Activated naive CD8-positive, alpha-beta T cell treated with anti-CD3 and anti-CD28 coated beads for 36 hours (primary cell): Measurements from ENCODE around the gene MRPS7. TPM values are rescaled to one million over a fixed set of nuclear protein-coding genes. Genes with fewer than 3 reads are reported as not detected.
"Not testable (repeated sequence)": the region's sequence is repeated elsewhere in the genome, so short reads cannot be mapped to it uniquely, and the experiment has no call there.

Experiments
- DNase-seq: peaks from one replicate; pipeline ENCODE4 v3.0.0; 2021
- H3K27ac Mint-ChIP-seq: one replicate; pipeline ENCODE4 v1.8.0; 2022; ENCODE audit warnings: mild to moderate bottlenecking, moderate library complexity, mixed read lengths
- H3K27me3 Mint-ChIP-seq: one replicate; pipeline ENCODE4 v1.8.0; 2022; ENCODE audit warnings: mild to moderate bottlenecking, mixed read lengths
- H3K36me3 Mint-ChIP-seq: one replicate; pipeline ENCODE4 v1.8.0; 2021; ENCODE audit warnings: mild to moderate bottlenecking, mixed read lengths
- H3K4me1 Mint-ChIP-seq: one replicate; pipeline ENCODE4 v1.8.0; 2021; ENCODE audit warnings: mixed read lengths
- H3K4me3 Mint-ChIP-seq: one replicate; pipeline ENCODE4 v1.8.0; 2022; ENCODE audit warnings: mild to moderate bottlenecking, moderate library complexity, mixed read lengths
- H3K9me3 Mint-ChIP-seq: one replicate; pipeline ENCODE4 v1.8.0; 2022; ENCODE audit warnings: mixed read lengths
- total RNA-seq, 2 experiments: library from RNA; stranded (reverse); gene quantifications; one replicate each; pipeline ENCODE4 v1.2.3, GENCODE V29; 2021

Gene MRPS7
- total RNA-seq, 2 experiments from 2014 or later = 93.5 to 96.9 TPM

DNA sequence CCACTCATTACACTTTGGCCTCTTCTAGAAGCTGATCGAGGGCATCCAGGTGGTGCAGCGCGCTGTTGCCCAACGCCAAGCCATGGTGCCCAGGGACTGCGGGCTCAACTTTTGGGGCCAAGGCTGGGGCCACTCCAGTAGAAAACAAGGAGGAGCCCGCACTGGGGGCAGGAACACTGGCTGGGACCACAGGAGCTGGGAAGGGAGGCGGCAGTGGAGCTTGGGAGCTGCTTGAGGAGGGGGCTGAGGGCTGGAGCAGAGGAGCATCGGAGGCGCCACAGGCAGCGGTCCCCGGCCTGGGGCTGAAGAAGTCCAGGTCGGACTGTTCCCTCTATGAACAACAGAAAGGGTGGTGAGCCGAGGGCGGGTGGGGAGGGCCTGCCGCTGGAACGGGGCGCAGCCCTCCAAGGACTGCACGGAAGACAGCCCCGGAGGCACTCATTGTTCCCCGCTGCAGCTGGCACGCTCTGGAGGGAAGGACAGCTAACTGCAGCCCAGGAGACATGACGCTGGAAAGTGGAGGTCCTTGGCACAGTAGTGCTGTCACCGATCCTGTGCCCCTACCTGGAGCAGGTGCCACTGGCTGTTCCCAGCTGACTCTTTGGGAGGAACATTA is 21.8 kb upstream of the MRPS7 start:
- H3K4me3 Mint-ChIP-seq = no peak overlapping the region

DNA sequence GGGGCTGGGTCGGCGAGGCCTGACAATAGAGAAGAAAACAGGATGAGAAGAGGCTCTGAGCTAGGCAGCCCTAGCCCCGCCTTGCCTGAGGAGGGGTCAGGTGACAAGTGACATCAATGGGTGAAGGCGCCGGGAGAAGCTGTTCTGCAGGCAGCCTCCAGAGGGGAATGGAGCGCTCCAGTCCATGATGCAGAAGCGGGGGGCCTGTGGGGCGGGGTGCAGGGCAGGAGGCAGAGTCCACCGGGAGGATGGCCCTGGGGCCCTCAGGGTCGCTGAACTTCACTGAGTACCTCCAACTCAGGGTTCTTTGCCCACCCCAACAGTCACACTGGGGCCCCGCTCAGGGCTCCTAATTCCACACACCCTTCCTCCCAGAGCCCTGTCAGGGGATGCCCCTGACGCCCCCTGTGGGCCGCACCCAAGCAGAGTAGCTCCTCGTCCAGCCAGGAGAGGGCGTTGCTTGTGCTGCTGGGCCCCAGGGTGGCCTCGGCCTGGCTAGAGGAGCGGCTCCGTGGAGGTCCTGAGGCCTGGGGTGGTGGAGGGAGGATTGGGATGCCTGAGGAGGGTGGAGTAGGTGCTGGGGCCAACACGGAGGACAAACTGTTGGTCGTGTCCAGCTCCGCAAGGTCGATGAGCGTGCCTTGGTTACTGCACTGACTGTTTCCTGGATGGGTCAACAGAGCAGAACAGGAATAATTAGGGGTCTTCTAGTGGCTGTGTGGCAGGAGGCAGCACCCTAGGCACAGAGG is 21.1 kb upstream of the MRPS7 start:
- Mint-ChIP-seq H3K36me3 (peaks cover 30% of the 10 kb centered on the region), H3K4me1 (peaks cover 46% of the 10 kb centered on the region), H3K27ac (peak overlapping the region; percentile 63), H3K4me3 (no peak overlapping the region), H3K9me3 (no peaks in the 10 kb centered on the region), H3K27me3 (no peaks in the 10 kb centered on the region)
- DNase-seq = peak; percentile 61

More for the DNA sequence above, 21.8 kb upstream of the MRPS7 start:
- Mint-ChIP-seq H3K27ac (peak overlapping the region; percentile 20), H3K36me3 (peaks cover 31% of the 10 kb centered on the region), H3K4me1 (peaks cover 46% of the 10 kb centered on the region), H3K9me3 (no peaks in the 10 kb centered on the region), H3K27me3 (no peaks in the 10 kb centered on the region)
- no peak for DNase-seq

DNA sequence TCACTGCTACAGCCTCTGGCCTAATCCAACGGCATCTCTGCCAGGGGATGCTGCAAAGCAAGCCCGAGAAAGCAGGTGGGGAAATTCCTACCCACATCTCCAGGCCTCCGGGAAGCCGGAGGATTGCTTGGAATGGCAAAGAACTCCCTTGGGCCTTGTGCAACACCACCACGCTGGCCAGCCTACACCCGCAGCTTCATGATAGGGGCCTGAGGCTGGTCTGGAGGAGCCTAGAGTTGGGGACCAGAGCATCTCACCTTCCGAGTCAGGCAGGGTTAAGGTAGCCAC is 20.6 kb upstream of the MRPS7 start:
- no peak overlapping the region for H3K27ac Mint-ChIP-seq
- H3K36me3 Mint-ChIP-seq = peaks cover 30% of the 10 kb centered on the region
- H3K4me1 Mint-ChIP-seq = peaks cover 49% of the 10 kb centered on the region

DNA sequence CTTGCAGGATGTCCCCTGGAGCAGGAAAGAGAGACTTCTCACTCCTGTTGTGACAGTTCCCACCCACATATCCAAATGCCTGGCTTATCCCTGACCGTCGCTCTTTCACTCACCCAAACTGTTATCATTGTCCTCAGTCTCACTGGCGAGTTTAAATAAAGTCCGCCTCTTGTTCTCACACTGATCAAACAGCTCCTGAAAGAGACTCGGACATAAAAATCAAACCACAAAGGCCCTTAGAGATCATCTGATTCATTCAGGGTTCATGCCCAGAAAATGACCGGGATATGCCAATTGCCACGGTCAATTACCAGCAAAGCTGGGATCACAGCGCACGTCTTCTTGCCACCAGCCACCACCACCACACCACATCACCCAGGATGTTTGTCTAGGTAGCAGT is 20.2 kb upstream of the MRPS7 start:
- H3K4me1 Mint-ChIP-seq = peaks cover 51% of the 10 kb centered on the region

More for the DNA sequence above, 20.6 kb upstream of the MRPS7 start:
- DNase-seq = no peak
- Mint-ChIP-seq H3K27me3 (no peaks in the 10 kb centered on the region), H3K4me3 (no peak overlapping the region), H3K9me3 (no peaks in the 10 kb centered on the region)

GRCh38 chr17:75241996-75242460 is 19.7 kb upstream of the MRPS7 start:
- H3K4me1 Mint-ChIP-seq = peaks cover 56% of the 10 kb centered on the region
- H3K9me3 Mint-ChIP-seq = no peaks in the 10 kb centered on the region
- no peaks in the 10 kb centered on the region for H3K27me3 Mint-ChIP-seq
- H3K27ac Mint-ChIP-seq = peak overlapping the region; percentile 80
- no peak overlapping the region for H3K4me3 Mint-ChIP-seq
- peaks cover 35% of the 10 kb centered on the region for H3K36me3 Mint-ChIP-seq
- no peak for DNase-seq

More for the DNA sequence above, 20.2 kb upstream of the MRPS7 start:
- no peak for DNase-seq
- Mint-ChIP-seq H3K36me3 (peaks cover 30% of the 10 kb centered on the region), H3K4me3 (no peak overlapping the region), H3K27ac (peak overlapping the region; percentile 80), H3K9me3 (no peaks in the 10 kb centered on the region), H3K27me3 (no peaks in the 10 kb centered on the region)

DNA sequence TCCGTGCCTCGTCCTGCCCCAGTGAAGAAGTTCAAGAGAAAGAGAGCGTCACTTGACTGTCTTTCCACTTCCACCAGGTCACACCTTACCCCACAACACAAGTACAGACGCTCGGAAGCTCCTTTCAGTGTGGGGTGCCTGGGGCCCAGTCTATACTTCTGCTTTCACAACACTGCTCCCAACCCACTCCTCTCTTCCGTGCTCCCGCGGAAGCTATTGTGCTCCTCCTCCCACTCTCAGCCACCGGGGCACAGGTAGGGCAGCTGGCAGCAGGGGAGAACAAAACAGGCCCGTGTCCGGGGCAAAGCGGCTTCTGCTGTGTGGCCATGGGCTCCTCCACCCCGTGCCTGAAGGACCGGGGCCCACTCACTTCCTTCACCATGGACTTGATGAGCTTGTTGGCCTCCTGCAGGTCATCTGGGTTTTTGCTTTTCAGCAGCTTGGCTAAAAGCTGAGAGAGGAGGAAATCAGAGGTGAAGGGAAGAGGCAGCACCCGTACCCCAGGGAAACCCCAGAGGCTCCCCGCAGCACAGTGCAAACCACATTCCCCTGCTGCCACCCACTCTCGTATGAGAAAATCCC is 19.1 kb upstream of the MRPS7 start:
- peaks cover 59% of the 10 kb centered on the region for H3K4me1 Mint-ChIP-seq
- H3K36me3 Mint-ChIP-seq = peaks cover 35% of the 10 kb centered on the region
- peak overlapping the region; percentile 9 for H3K4me3 Mint-ChIP-seq
- H3K27ac Mint-ChIP-seq = peak overlapping the region; percentile 80
- peak; percentile 31 for DNase-seq
- no peaks in the 10 kb centered on the region for H3K27me3 Mint-ChIP-seq
- no peaks in the 10 kb centered on the region for H3K9me3 Mint-ChIP-seq

DNA sequence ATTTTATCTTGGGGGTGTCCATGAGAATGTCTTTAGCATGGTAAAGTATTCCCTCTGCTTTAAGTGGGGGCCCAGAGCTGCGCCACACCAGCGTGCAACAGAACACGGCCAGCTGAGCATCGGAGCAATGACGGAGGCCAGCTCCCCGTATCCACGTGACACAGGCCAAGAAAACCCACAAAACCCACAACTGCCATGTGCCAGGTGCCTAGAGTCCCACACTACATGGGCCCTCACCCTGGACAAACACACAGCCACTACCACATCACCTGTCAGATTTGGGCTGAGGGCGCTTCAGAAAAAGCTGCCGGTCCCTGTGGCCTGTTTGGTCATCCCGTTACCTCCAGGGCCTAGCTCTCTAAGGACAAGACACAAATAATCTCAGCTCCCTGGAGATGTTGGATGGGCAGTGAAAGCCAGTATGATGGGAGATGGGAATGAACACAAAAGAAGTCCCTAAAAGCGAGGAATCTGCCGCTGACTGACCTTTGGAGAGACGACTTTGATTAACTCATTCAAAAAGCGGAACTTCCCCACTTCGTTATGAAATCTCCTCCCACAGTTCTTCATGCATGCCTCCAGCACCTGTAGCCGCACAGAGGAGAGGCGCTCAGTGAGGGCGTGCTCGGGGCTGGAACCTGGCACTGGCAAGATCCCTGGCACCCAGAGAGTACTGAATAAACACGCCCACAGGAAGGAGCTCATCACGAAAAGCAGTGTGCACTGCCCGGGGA is 17.4 kb upstream of the MRPS7 start:
- no peak overlapping the region for H3K4me3 Mint-ChIP-seq
- H3K4me1 Mint-ChIP-seq = peaks cover 60% of the 10 kb centered on the region
- peak; percentile 18 for DNase-seq

GRCh38 chr17:75245011-75245410 is 16.7 kb upstream of the MRPS7 start:
- Mint-ChIP-seq H3K36me3 (peaks cover 38% of the 10 kb centered on the region), H3K4me1 (peaks cover 66% of the 10 kb centered on the region), H3K9me3 (no peaks in the 10 kb centered on the region), H3K4me3 (no peak overlapping the region), H3K27me3 (no peaks in the 10 kb centered on the region), H3K27ac (peak overlapping the region; percentile 71)
- no peak for DNase-seq

More for the DNA sequence above, 17.4 kb upstream of the MRPS7 start:
- Mint-ChIP-seq H3K27ac (peak overlapping the region; percentile 71), H3K27me3 (no peaks in the 10 kb centered on the region), H3K36me3 (peaks cover 35% of the 10 kb centered on the region), H3K9me3 (no peaks in the 10 kb centered on the region)

DNA sequence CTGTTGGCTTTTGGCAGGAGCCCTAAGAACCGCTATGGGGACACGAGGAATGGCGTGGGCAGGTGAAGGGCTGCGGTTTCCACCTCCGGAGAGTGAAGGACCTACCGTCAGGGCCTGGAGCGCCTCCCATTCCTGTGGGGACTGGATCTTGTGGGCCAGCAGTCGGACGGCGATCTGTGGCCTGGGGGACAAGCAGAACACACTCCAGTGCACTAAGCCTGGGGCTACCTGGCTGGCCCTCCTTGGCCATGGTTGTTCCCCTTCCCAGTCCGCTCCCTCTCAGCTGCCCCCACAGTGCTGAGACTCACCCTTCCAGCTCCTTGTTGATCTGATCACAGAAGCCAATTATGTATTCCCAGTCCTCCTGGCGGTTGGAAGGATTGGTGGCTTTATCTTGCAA is 15.3 kb upstream of the MRPS7 start:
- Mint-ChIP-seq H3K36me3 (peaks cover 42% of the 10 kb centered on the region), H3K9me3 (no peaks in the 10 kb centered on the region)

DNA sequence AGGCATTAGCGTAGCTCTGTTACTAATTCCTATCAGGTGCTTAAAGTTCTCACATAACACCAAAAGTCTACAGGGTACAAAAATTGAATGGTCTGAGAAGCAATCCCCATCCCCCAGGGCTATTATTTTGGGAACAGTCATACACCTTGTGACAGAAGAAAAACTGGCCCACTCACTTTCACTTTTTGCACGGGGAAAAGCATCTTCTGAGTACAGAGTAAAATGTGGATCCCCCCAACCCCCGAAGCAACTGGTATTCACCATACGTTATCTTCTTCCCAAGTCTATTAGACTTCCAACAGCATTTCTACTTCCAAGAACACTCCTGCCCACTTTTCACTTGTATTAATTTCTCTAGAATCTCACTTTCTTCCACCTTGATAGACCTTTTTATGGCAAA is 12.1 kb upstream of the MRPS7 start:
- peaks cover 25% of the 10 kb centered on the region for H3K36me3 Mint-ChIP-seq
- no peak for DNase-seq
- peak overlapping the region; percentile 75 for H3K4me3 Mint-ChIP-seq
- no peaks in the 10 kb centered on the region for H3K27me3 Mint-ChIP-seq
- peaks cover 70% of the 10 kb centered on the region for H3K4me1 Mint-ChIP-seq
- H3K9me3 Mint-ChIP-seq = no peaks in the 10 kb centered on the region
- H3K27ac Mint-ChIP-seq = peak overlapping the region; percentile 95

More for the DNA sequence above, 15.3 kb upstream of the MRPS7 start:
- Mint-ChIP-seq H3K4me1 (peaks cover 70% of the 10 kb centered on the region), H3K27me3 (no peaks in the 10 kb centered on the region), H3K27ac (peak overlapping the region; percentile 22), H3K4me3 (no peak overlapping the region)
- no peak for DNase-seq

DNA sequence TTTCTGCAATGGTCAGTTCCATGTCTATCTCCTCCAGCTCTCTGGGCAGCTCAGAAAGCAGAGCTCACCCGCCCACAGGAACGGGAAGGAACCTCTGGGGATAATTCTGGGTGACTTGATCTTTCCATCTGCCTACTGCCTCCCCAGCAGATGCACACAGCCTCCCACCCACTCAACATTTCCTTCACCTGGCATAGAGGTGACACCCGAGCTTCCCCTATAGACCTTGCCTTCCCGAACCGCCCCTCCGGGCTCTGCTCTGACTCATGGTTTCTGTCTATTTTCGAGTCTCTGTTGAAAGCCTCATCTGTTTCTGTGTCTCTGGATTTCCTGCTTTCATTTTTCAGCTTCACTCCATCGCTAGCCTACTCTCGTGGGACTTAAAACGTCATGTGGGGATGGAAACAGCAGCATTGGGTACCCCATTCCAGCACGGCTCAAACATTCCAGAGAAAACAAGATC is 11.6 kb upstream of the MRPS7 start:
- Mint-ChIP-seq H3K27me3 (no peaks in the 10 kb centered on the region), H3K4me1 (peaks cover 72% of the 10 kb centered on the region), H3K4me3 (peak overlapping the region; percentile 75), H3K27ac (peak overlapping the region; percentile 95), H3K36me3 (peaks cover 24% of the 10 kb centered on the region), H3K9me3 (no peaks in the 10 kb centered on the region)
- DNase-seq = peak; percentile 90

GRCh38 chr17:75252039-75252816 is 9.5 kb upstream of the MRPS7 start:
- H3K4me3 Mint-ChIP-seq = no peak overlapping the region
- peaks cover 77% of the 10 kb centered on the region for H3K4me1 Mint-ChIP-seq
- H3K27ac Mint-ChIP-seq = peak overlapping the region; percentile 83
- H3K9me3 Mint-ChIP-seq = no peaks in the 10 kb centered on the region
- DNase-seq = no peak
- H3K27me3 Mint-ChIP-seq = no peaks in the 10 kb centered on the region
- peaks cover 19% of the 10 kb centered on the region for H3K36me3 Mint-ChIP-seq

GRCh38 chr17:75255954-75256698 is 5.6 kb upstream of the MRPS7 start:
- Mint-ChIP-seq H3K27ac (peak overlapping the region; percentile 49), H3K36me3 (peaks cover 16% of the 10 kb centered on the region), H3K4me1 (peaks cover 72% of the 10 kb centered on the region)
- DNase-seq, H3K27me3 Mint-ChIP-seq, H3K4me3 Mint-ChIP-seq, H3K9me3 Mint-ChIP-seq: not testable (repeated sequence)

- not testable (repeated sequence) for H3K9me3 Mint-ChIP-seq, H3K27me3 Mint-ChIP-seq, DNase-seq, H3K4me3 Mint-ChIP-seq
- Mint-ChIP-seq H3K27ac (peak overlapping the region; percentile 20), H3K36me3 (peaks cover 12% of the 10 kb centered on the region), H3K4me1 (peaks cover 64% of the 10 kb centered on the region)
These were observed 4.5 kb upstream of the MRPS7 start for GRCh38 chr17:75257228-75257627.
